Karpas-422 (cell line): ENCODE measurements around the gene MYLK4. TPM values are rescaled to one million over a fixed set of nuclear protein-coding genes. Genes with fewer than 3 reads are reported as not detected.

Experiments
- DNase-seq: peaks from one replicate; pipeline ENCODE4 v3.0.0-alpha.2; 2015
- H2AFZ ChIP-seq: fragments of 200-600 bp; sonication (generic); 2 replicates; pipeline ENCODE4 v1.6.1; 2014; ENCODE audit warnings: antibody characterized with exemption, low read length, mixed read lengths
- H3K27ac ChIP-seq: fragments of 200-600 bp; sonication (generic); 2 replicates; pipeline ENCODE4 v1.5.1; 2014; ENCODE audit warnings: mild to moderate bottlenecking, low read length, moderate library complexity
- H3K27me3 ChIP-seq: fragments of 200-600 bp; sonication (generic); 2 replicates; pipeline ENCODE4 v1.6.1; 2014; ENCODE audit warnings: low read length, mixed read lengths
- H3K36me3 ChIP-seq: fragments of 200-600 bp; sonication (generic); 2 replicates; pipeline ENCODE4 v1.6.1; 2014; ENCODE audit warnings: low read length, mixed read lengths; ENCODE audit not compliant: insufficient read depth
- H3K4me1 ChIP-seq: fragments of 200-600 bp; sonication (generic); 2 replicates; pipeline ENCODE4 v1.6.1; 2014; ENCODE audit warnings: mild to moderate bottlenecking, low read length, mixed read lengths
- H3K4me2 ChIP-seq: fragments of 200-600 bp; sonication (generic); 2 replicates; pipeline ENCODE4 v1.6.1; 2014; ENCODE audit warnings: low read length, low read depth, mild to moderate bottlenecking; ENCODE audit not compliant: poor library complexity, severe bottlenecking
- H3K4me3 ChIP-seq: fragments of 200-600 bp; sonication (generic); 2 replicates; pipeline ENCODE4 v1.5.1; 2014; ENCODE audit warnings: mild to moderate bottlenecking, antibody characterized with exemption, low read length, mixed read lengths
- H3K79me2 ChIP-seq: fragments of 200-600 bp; sonication (generic); 2 replicates; pipeline ENCODE4 v1.6.1; 2014; ENCODE audit warnings: mild to moderate bottlenecking, low read length, mixed read lengths
- H3K9ac ChIP-seq: fragments of 200-600 bp; sonication (generic); 2 replicates; pipeline ENCODE4 v1.6.0; 2014; ENCODE audit warnings: low read length
- H3K9me2 ChIP-seq: fragments of 200-600 bp; sonication (generic), shearing (Covaris generic); replicated peaks from 2 replicates; pipeline ENCODE4 v1.6.0; 2014; ENCODE audit warnings: mild to moderate bottlenecking, low read length, moderate library complexity; ENCODE audit not compliant: insufficient read depth
- H3K9me3 ChIP-seq: fragments of 300-700, 200-600 bp; sonication (generic); 2 replicates; pipeline ENCODE4 v1.6.1; 2014; ENCODE audit warnings: low read length, mixed read lengths
- H4K20me1 ChIP-seq: fragments of 200-600 bp; sonication (generic); 2 replicates; pipeline ENCODE4 v1.6.1; 2014; ENCODE audit warnings: mild to moderate bottlenecking, antibody characterized with exemption, low read length, low read depth; ENCODE audit not compliant: insufficient read depth
- total RNA-seq: library from RNA; depleted of rRNA; stranded (reverse); fragments of >200 nt; shearing (Covaris generic); gene quantifications from 2 replicates; pipeline ENCODE4 v1.2.3, GENCODE V29; 2014; ENCODE audit warnings: low replicate concordance

The MYLK4 gene
- total RNA-seq, 1 experiment from 2014 or later, result 0.78 TPM

DNA sequence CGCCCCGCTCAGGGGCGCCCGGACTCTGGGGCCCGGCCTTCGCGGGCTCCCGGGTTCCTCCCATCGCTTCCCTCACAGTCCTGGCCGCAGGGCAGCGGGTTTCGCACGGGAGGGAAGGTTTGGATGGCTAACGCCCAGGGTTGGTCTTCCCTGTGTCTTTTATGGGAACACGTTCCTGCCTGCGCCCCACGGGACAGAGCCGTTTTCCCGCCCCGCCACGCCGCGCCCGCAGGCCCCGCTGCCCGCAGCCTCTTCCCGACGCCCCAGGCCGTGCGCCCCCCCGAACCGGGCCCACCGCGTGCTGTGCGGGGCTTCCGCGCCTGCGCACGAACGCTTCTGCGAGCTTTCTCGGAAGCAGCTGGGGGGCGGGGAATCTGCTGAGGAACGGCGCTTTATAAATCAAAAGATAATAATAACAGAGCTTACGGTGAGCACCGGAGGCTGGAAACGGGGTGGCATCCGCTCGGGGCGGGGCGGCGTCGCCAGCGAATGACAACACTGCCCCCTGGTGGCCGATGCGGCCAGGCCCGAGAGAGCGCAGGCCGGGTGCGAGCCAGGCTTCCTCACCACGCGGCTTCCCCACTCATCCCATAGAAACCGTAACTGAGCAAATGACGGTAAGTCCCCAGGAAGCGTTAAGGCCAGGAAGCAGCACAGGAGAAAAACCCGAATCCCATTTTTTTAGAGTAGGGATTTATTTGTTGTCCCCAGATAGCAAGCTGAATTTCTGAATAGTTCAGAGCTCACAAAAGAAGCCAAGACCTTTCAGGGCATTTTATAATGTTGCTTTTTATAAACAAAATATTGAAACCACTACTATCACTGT is 116.4 kb downstream of the MYLK4 start:
- Histone ChIP-seq H3K27ac (no peak overlapping the region), H3K27me3 (no peaks in the 10 kb centered on the region), H3K4me1 (no peaks in the 10 kb centered on the region), H3K79me2 (no peaks in the 10 kb centered on the region), H3K36me3 (no peaks in the 10 kb centered on the region), H3K9me3 (no peaks in the 10 kb centered on the region), H3K9me2 (no peaks in the 10 kb centered on the region), H3K4me2 (no peak overlapping the region), H4K20me1 (no peaks in the 10 kb centered on the region), H3K9ac (no peak overlapping the region), H3K4me3 (no peak overlapping the region), H2AFZ (no peak overlapping the region)
- peak; percentile 80 for DNase-seq

DNA sequence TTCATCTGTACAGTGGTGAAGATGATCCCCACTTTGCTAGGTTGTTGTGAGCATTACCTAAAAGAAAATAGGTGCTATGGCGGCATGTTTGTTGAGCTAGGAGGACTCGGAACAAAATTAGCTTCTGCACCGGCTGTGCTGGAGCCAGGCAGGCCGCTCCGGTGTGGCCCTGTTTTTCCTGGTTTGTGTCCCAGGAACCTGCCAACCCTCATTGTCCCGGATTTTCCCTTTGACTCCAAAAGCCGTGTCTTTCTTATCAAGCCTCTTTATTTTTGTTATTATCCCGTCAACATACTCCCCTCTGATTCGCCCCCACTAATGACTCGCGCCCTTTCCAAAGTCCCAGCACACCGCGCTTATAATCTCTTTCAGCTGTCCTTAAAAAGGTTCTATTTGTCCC is 117.0 kb downstream of the MYLK4 start:
- DNase-seq, result no peak
- Histone ChIP-seq H3K9me2 (no peaks in the 10 kb centered on the region), H2AFZ (no peak overlapping the region), H3K9ac (no peak overlapping the region), H3K79me2 (no peaks in the 10 kb centered on the region), H3K4me2 (no peak overlapping the region), H3K27me3 (no peaks in the 10 kb centered on the region), H3K4me3 (no peak overlapping the region), H3K27ac (no peak overlapping the region), H4K20me1 (no peaks in the 10 kb centered on the region), H3K36me3 (no peaks in the 10 kb centered on the region), H3K9me3 (no peaks in the 10 kb centered on the region), H3K4me1 (no peaks in the 10 kb centered on the region)

DNA sequence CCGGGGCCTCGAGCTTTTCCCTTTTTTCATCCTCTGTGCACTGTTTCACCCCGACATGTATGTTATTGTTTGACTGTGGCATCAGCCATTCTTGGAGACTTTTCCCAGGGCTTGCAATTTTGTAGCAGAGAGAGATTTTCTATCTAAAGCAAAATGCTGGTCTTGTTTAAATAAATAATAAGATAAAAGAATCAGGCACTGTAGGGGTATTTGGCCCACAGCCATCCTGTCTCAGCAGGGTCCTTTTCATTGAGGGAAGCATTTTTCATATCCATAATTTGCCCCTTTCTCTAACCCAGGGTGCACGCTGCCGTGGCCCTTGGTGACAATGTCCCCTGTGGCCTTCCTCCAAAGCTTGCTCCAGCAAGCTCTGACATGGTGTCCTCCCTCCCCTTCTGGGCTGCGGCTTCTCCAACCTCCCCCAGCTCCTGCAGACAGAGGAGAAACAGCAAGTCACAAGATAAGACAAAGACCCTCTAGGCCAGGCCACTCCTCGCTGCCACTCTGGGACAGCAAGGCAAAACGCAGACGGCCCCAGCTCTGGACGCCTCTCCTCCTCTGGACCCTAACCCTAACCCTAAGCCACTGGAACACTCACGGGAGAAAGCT is 117.6 kb downstream of the MYLK4 start:
- H4K20me1 ChIP-seq, result no peaks in the 10 kb centered on the region
- H3K9ac ChIP-seq, result no peak overlapping the region
- H3K9me2 ChIP-seq, result no peaks in the 10 kb centered on the region
- H3K27ac ChIP-seq, result no peak overlapping the region
- H3K9me3 ChIP-seq, result no peaks in the 10 kb centered on the region
- H2AFZ ChIP-seq, result no peak overlapping the region
- no peaks in the 10 kb centered on the region for H3K4me1 ChIP-seq
- no peak overlapping the region for H3K4me2 ChIP-seq
- H3K27me3 ChIP-seq, result no peaks in the 10 kb centered on the region
- DNase-seq, result no peak
- H3K79me2 ChIP-seq, result no peaks in the 10 kb centered on the region
- H3K36me3 ChIP-seq, result no peaks in the 10 kb centered on the region
- no peak overlapping the region for H3K4me3 ChIP-seq

DNA sequence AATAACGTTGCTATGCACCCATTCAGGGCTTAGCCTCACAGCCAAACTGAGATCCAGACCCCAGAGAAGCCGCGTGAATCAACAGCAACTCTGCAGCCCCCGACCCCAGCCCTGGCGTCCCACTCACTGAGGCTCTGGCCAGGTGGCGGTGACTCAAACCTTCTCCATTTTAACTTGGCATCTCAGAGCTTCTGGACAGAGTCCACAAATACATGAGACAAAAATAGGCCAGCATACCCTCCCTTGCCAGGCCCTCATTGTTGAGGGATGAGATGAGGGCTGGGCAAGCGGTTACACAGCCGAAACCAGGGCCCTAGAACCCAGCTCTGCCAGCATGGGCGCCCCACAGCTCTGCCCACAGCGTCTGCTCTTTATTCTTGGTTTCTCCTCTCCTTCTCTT is 118.4 kb downstream of the MYLK4 start:
- DNase-seq, result no peak
- Histone ChIP-seq H3K27me3 (no peaks in the 10 kb centered on the region), H3K4me2 (no peak overlapping the region), H4K20me1 (no peaks in the 10 kb centered on the region; the same call in 1 of the 2 replicates), H3K4me1 (no peaks in the 10 kb centered on the region), H2AFZ (no peak overlapping the region), H3K36me3 (no peaks in the 10 kb centered on the region), H3K9me2 (no peaks in the 10 kb centered on the region), H3K4me3 (no peak overlapping the region), H3K9me3 (no peaks in the 10 kb centered on the region), H3K27ac (no peak overlapping the region), H3K9ac (no peak overlapping the region), H3K79me2 (no peaks in the 10 kb centered on the region)

DNA sequence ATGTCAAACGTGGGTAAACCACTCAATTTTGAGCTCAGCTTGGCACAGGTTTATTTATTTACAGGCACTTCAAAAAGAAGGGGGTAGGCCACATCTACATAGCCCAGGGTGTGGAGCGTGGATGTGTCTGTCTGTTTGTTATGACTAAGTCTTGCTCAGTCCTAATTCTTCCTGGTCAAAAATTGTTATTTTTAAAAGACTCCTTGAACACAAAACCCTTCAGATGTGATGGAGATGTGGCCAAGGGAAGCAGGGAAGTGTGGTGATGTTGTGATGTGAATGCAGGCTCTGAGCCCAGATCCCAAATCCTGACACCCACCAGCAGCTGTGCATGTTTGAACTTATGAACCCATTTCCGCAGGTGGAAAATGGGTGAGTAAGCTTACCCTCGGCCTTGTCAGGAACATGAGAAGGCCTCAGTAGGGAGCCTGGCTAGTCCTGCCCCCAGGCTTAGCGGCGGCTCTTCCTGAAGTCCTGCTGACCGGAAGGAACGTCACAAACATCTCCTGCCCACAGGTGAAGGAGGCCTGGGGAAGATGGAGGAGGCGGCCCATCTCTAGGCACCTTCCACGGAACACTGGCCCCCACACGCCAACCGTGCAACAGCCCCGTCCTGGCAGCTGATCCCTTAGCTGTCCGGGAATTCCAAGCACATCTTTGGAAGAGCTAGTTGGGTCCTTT is 119.7 kb downstream of the MYLK4 start:
- DNase-seq, result no peak
- Histone ChIP-seq H2AFZ (no peak overlapping the region), H3K9me3 (no peaks in the 10 kb centered on the region), H3K36me3 (no peaks in the 10 kb centered on the region), H3K4me3 (no peak overlapping the region), H3K9me2 (no peaks in the 10 kb centered on the region), H3K4me2 (no peak overlapping the region), H3K27me3 (no peaks in the 10 kb centered on the region), H3K27ac (no peak overlapping the region), H3K4me1 (no peaks in the 10 kb centered on the region), H3K79me2 (no peaks in the 10 kb centered on the region), H4K20me1 (no peaks in the 10 kb centered on the region; the same call in 1 of the 2 replicates), H3K9ac (no peak overlapping the region)

DNA sequence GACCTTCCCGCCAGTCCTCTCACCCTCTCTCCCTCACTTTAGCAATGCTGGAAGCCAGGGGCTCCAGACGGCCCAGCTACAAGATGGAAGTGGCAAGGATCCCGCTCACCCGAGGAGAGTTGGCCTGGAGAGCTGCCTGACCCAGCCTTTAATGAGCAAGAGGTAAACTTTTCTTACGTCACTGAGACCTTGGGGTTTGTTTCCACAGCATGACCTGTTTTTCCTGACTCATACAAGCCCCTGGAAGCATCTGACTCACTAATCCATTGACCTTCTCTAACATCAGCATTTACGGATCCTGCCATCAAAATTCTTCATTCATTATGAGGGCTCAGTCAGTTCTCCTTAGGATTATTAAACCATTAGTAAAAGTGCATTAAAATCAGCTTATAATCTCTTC is 120.4 kb downstream of the MYLK4 start:
- no peaks in the 10 kb centered on the region for H3K79me2 ChIP-seq
- H3K9ac ChIP-seq, result no peak overlapping the region
- no peak overlapping the region for H2AFZ ChIP-seq

DNA sequence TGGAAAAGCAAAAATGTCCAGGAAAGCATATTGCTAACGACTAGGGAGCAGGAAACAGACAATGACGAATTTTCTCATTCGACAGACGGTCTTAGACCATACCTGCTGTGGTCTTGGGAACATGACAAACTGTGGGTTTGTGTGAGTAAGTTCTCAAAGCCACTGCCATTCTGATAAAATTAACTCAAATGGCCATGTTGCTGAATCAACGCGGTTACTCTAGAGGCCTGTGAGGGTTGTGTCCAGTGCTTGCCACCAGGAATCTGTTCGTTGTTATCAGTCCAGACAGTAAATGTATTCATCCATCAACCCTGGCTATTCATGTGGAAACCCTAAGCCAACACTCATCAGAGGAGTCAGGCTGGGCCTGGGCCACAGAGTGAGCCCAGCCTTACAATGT is 124.3 kb downstream of the MYLK4 start:
- no peaks in the 10 kb centered on the region for H3K9me3 ChIP-seq
- H3K36me3 ChIP-seq, result no peaks in the 10 kb centered on the region
- H3K79me2 ChIP-seq, result no peaks in the 10 kb centered on the region
- H3K9ac ChIP-seq, result no peak overlapping the region
- H4K20me1 ChIP-seq, result no peaks in the 10 kb centered on the region; the same call in 1 of the 2 replicates
- no peak overlapping the region for H3K27ac ChIP-seq
- H3K4me3 ChIP-seq, result no peak overlapping the region
- no peaks in the 10 kb centered on the region for H3K4me1 ChIP-seq
- H3K9me2 ChIP-seq, result no peaks in the 10 kb centered on the region
- H2AFZ ChIP-seq, result no peak overlapping the region
- DNase-seq, result no peak
- no peaks in the 10 kb centered on the region for H3K27me3 ChIP-seq
- H3K4me2 ChIP-seq, result no peak overlapping the region

More for the DNA sequence above, 120.4 kb downstream of the MYLK4 start:
- H3K4me3 ChIP-seq, result no peak overlapping the region
- no peaks in the 10 kb centered on the region for H3K27me3 ChIP-seq
- no peak overlapping the region for H3K27ac ChIP-seq
- H4K20me1 ChIP-seq, result no peaks in the 10 kb centered on the region; the same call in 1 of the 2 replicates
- H3K9me3 ChIP-seq, result no peaks in the 10 kb centered on the region
- H3K9me2 ChIP-seq, result no peaks in the 10 kb centered on the region
- no peaks in the 10 kb centered on the region for H3K36me3 ChIP-seq
- H3K4me2 ChIP-seq, result no peak overlapping the region
- DNase-seq, result no peak
- no peaks in the 10 kb centered on the region for H3K4me1 ChIP-seq

DNA sequence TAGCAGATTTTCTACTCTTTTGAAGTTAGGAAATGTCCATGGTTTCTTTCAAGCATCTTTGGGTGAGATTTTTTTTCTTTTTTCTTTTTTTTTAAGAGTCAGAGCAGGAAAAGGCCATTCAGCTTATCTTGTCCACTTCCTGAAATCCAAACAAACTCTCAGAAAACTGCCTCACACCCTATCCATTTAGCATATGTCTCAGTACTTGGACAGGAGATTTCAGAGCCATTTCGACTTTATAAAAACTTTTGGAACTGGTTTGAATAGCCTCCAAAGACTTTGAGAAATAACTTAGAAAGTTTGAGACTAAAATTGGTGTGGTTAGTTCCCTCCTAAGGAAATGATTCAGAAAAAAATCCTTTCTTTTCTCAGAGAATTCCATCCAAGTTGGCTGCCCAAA is 125.1 kb downstream of the MYLK4 start:
- Histone ChIP-seq H2AFZ (no peak overlapping the region), H3K36me3 (no peaks in the 10 kb centered on the region), H3K9ac (no peak overlapping the region), H3K4me3 (no peak overlapping the region), H3K9me2 (no peaks in the 10 kb centered on the region), H3K27me3 (no peaks in the 10 kb centered on the region), H3K79me2 (no peaks in the 10 kb centered on the region), H4K20me1 (no peaks in the 10 kb centered on the region; the same call in 1 of the 2 replicates), H3K9me3 (no peaks in the 10 kb centered on the region), H3K4me2 (no peak overlapping the region), H3K27ac (no peak overlapping the region), H3K4me1 (no peaks in the 10 kb centered on the region)
- no peak for DNase-seq
